Kidney glomerular epithelial cell (primary cell): Measurements from ENCODE around the gene LMBR1.
A peak's percentile ranks its signal among the peaks of the same experiment; 100 is the strongest.
"Not testable (repeated sequence)": the region's sequence is repeated elsewhere in the genome, so short reads cannot be mapped to it uniquely, and the experiment has no call there.

Experiments
- DNase-seq: peaks from one replicate; lab custom pipeline; 2025; lab: John Stamatoyannopoulos, UW

The LMBR1 gene

DNA sequence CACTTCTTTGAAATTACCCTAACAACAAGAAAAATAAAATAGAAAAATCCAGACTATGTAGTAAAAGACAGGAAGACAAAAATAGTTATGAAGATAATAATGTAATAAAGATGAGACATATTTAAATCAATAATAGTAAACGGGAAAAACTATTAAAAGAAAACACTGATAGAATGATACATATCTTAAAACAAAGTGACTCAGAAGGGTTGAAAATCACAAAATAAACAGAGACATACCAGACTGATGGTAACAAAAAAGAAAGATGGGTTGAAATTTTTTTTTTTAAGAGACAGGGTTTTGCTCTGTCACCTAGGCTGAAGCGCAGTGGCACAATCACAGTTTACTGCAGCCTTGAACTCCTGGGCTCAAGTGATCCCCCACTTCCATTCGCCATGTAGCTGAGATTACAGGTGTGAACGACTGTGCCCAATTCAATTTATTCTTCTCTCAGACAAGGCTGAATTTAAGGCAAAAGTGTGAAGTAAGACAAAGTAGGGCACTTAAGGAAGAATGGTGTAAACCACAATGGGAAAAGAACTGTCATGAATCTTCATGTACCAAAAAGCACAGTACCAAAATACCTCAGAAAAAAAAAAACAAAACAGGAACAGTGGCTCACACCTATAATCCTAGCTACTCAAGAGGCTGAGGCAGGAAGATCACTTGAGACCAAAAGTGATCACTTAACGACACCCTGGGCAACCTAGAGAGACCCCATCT lies 47.4 kb downstream of the LMBR1 start:
- DNase-seq: no peak

DNA sequence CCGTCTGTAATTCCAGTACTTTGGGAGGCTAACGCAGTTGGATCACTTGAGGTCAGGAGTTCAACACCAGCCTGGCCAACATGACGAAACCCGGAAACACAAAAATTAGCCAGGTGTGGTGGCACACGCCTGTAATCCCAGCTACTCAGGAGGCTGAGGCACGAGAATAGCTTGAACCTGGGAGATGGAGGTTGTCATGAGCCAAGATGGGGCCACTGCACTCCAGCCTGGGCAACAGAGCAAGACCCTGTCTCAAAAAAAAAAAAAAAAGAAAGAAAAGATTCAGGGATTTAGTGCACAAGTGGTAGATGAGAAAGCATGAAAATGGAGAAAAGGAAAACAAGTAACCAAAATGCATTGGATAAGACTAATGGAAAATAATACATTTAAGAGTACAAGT lies 49.4 kb downstream of the LMBR1 start:
- DNase-seq: not testable (repeated sequence)

DNA sequence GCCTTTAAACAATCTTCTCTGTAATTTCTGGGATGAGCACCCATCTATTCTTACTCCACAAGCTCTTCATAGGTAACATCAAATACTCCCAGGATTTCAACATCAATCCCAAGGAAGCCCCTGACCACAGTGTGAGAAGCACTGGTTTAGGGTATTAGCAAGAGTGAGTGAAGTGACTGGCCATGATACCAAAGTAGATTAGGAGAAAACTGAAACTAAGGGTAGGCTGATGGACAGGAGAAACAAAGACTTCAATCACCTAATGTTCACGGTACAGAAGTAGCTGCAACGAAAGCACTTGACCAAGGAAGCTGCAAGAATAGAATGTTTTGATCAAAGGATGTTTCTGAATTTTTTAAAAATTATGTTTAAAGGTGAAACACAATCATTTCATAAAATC lies 49.8 kb downstream of the LMBR1 start:
- no peak for DNase-seq

DNA sequence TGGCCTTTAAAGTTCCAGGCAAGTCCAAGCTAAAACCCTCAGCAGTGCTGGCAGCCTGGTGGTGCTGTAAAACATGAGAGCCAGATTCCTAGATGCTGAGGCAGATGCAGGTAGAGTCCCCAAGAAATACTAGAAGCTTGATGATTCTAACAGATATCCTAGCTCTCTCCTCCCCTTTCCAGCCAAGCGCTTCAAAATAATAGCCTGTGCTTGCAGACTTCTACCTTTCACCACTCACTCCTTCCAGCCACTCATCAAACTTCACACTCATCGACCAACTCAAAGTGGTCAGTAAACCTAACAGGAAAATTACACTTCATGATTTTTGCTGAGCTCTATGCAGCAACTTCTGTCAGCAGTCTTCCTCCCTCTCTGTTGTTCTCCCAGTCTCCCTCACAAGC lies 50.2 kb downstream of the LMBR1 start:
- DNase-seq: peak; percentile 23

DNA sequence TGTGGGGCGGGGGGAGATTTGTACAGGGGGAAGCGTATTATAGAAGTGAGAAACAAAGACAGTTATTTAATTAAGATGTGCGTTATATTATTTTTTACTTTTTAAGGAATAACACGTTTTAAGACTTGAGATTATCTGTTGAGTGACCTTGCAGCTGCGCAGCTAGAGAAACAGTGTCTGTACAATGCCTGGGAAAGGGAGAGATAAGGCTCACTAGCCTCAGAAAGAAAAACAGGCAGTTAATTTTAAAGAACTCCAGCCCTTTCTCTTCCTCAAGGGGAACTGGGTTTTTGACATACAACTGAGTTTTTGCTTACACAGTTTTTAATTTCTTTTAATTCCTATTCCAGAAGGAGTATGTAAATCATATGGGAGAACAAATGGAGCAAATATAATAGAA lies 50.7 kb downstream of the LMBR1 start:
- DNase-seq: no peak

DNA sequence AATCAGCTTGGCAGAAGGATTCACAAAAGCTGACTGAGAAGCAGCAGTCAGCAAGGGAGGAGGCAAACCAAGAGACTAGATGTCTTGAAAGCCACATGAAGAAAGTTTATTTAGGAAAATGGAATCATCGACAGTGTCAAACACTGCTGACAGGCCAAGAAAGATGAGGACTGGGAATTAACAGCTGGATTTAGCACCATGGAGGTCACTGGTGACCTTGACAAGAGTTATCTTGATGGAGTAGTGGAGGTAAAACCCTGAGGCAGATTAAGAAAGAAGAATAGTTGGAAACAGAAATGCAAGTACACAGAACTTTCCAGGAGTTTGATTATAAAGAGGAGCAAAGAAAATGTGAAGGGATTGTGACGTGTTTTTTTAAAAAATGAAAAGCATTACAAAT lies 51.5 kb downstream of the LMBR1 start:
- DNase-seq: no peak

DNA sequence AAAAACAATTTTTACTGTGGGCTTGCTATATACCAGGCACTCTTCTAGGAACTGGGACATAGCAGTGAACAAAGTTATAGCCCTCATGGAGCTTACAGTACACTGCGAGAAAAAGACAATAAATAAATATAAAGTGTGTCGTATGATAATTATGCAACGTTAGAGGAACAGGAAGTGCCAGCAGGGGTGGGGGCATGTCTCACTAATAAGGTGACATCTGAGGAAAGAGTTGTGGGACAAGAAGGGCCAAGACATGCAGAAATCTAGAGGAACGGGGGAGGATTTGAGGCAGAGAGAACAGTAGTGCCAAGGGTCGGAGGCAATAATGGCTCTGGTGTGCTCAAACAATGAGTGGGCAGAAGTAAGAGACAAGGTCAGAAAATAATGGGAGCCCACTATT lies 52.8 kb downstream of the LMBR1 start:
- no peak for DNase-seq

DNA sequence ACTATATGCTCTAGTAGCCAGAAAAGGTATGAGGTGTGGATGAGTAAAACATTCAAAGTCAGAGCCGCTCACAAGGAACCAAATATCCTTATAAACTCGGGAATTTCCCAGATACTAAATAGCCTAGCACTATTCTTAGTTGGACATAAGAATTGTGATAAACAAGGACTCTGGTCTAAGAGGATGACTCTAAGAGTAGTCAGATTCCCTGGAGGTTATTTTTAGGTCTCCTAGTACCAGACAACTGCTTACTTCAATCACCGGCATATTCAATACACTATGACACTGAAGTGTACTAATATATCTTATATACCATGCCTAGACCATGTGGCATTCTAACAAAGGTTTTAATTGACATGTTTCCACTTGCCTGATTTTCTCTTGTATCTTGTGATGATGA lies 56.5 kb downstream of the LMBR1 start:
- no peak for DNase-seq

DNA sequence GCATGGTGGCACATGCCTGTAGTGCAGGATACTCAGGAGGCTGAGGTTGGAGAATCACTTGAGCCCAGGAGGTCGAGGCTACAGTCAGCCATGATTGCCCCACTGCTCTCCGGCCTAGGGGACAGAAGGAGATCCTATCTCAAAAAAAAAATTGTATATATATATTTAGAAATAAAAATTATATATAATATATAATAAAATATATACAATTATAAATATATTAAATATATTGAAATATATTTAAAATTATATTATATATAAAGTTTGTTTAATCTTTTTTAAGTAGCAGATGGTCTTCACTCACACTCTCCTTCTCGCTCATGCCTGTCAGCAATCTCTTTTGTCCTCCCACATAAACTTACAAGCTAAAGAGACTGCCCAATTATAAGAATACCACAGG lies 58.5 kb downstream of the LMBR1 start:
- no peak for DNase-seq

DNA sequence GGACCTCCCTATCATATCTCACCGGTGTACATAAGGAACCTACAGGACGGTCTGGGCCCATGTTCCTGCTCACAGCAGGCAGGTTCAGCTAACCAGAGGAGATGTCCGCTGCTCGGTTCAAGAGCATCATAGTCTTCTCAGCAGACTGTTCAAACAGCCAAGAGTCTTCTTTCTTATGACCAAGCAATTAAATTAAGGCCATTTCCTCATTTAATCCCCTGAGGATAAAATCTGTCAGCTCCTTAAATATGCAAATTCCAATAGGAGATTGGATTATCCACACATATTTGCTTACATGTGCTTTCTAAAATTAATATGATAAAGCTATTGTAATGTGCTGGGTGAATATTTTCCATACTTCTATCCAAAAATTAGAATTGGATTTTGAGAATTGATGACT lies 59.7 kb downstream of the LMBR1 start:
- DNase-seq: no peak

DNA sequence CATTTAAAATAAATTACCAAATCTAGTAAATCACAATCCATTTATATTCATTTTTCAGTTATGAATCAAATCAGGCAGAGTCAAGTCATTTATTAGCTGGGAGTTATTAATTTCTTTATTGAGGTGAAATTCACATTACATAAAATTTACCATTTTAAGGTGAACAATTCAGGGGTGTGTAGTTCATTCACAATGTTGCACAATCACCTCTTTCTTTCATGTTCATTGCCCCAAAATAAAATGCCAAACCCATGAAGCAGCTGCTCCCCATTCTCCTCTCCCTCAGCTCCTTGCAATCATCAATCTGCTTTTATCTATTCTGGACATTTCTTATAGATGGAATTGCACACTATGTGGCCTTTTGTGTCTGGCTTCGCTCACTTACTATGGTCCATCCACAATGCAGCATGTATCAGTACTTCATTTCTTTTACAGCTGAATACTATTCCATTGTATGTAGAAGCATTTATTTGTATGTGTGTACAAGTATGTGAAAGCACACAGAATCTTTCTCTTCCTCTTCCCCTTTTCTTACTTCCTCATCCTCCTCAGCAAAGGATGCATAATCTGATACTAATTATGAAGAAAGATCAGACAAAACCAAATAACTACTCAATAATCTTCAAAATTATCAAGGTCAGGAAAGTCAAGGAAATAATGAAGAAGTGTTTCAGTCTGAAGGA lies 60.6 kb downstream of the LMBR1 start:
- DNase-seq: no peak

DNA sequence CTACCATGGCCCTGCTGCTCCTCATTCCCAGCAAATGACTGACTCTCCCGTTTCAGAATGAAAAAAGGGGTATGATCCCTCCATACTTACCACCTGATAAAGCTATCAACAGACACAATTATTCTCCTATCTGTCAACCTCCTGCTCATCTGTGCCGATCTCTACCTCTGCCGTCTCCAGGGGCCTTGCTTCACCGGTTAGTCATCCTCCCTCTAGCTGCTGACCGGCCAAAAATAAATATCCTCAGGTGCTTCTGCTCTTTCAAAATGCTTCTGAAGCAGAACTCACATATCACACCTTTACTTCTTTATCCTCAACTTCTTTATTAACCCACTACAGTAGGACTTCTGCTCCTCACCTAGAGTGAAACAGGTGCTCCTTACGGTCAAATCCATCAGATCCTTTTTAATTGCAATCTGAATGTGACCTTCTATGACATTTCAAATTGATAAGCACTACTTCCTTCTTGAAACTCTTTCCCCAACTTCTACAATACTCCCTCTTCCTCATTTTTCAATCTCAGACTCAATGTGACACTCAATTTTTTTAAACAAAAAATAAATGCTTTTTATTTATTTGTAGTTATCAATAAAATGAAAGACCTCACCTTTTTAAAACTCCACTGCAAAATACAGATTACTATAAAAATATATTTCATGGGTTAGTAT lies 63.2 kb downstream of the LMBR1 start:
- no peak for DNase-seq

DNA sequence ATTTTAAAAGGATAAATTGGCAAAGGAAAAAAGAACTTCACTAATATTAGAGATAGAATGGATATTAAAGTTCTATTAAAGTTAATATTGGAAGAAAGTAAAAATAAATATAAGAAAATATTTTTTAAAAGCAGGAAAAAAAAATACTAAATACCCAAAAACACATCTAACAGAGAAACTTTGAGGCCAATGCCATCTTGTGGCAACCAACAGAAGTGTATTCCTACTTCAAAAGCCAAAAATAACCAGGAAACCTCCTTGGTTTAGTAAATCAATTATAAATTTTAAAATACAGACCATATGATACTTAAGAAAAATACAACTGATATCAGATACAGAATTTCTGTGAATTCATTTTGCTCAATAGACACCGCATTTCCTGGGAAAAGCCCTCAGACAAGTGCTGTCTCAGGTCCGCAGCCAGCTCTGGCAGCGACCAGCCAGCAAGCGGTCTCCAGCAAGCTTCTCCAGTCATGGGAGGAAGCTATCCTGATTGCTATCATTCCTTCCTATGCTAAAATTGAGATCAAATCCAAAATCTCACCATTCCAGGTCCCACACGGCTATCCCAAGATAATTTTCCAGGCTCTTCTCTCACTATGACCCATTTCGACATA lies 65.3 kb downstream of the LMBR1 start:
- DNase-seq: no peak

DNA sequence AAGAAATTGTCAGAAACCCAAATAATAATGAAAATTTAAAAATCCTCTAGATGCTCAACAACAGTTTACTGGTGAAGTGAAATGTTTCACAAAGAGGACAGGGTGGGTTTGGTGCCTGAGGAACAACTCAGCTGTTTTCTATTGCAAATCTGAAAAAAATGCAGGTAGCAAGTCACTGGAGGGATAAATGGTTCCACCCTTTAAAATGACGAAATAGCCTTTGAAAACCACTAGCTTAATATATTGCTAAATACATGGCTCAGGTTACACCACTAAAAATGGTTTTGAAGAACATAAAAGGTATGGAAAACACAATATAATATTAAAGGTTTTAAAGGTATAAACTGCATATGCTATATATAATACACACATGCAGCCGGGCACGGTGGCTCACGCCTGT lies 69.5 kb downstream of the LMBR1 start:
- DNase-seq: no peak

DNA sequence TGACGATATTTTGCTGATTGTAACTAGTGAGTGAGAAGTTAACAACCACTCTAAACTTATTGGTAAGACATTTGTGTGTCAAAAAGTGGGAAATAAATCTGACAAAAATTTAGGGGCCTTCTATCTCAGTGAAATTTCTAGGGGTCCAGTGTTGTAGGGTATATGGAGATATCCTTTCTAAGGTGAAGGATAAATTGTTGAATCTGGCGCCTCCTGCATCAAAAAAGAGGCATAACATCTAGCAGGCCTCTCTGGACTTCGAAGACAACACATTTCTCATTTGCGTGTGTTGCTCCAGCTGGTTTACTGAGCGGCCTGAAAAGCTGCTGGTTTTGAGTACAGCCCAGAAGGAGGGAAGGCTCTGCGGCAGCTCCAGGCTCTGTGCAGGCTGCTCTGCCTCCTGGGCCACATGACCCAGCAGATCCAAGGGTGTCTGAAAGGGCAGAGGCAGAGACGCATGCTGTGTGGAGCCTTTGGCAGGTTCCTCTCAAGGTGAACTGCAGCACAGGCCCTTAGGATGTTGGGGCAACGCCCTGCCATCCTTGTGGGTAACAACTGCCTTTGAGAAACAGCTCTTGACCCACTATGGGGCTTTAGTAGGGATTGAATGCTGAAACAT lies 72.4 kb downstream of the LMBR1 start:
- no peak for DNase-seq

DNA sequence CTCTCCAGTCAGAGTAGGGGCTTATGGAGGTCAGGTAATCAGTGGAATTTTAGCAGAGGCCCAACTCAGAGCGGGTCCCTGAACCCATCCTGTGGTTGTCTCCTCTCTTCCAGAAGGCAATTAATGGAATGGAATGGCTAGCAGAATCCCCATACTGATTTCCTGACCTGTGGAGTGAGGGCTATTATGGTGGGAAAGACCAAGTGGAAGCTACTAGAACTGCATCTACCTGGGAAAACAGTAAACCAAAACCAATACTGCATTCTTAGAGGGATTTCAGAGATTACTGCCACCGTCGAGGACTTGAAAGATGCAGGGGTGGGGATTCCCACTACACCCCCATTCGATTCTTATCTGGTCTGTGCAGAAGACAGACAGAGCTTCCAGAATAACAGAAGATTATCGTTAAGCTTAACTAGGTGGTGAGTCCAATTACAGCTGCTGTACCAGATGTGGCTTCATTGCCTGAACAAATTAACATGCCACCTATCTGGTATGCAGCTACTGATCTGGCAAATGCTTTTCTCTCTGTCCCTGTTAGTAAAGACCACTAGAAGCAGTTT lies 73.2 kb downstream of the LMBR1 start:
- no peak for DNase-seq

DNA sequence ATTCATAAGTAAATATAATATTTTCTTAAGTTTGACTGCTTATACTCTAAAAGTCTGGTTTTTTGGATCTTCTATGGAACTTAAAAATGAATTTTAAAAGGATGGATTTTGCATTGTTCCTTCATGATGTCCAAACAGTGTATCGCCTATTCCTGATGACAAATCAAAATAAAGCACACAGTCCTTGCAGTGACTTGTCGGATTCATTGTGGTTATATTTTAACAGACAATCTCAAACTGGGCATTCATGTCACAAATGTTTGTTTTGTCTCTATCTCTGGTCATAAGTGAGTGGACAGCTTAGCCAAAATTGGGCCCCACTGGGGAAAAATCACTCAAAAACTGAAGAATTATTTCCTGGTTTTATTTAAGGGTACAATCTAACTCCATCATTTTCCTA lies 74.8 kb downstream of the LMBR1 start:
- no peak for DNase-seq

DNA sequence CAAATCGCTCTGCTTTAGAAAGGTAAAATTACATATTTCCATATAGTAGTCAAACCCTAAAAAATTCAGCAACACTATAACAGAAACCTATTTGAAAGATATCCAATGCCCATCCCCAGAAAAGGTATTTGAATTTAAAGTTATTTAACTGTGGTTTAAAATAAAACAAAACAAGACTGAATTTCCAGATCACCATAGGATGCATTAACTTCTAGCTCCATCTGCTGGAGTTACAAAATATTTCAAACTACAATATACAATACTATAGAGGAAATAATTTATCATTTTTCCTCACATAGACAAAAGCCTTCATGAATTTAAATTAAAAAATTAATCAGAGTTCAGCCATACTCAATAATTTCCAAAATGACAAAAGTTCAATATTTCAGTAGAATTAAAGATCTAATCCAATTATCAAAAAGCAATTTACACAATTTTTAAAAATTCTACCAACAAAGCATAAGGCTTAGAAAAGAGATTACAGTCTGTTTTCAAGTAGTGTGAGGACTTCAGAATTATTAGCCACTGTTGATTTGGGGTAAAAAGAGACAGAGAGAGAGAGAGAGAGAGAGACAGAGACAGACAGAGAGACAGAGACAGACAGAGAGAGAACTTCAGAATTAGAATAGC lies 75.9 kb downstream of the LMBR1 start:
- DNase-seq: peak; percentile 13

DNA sequence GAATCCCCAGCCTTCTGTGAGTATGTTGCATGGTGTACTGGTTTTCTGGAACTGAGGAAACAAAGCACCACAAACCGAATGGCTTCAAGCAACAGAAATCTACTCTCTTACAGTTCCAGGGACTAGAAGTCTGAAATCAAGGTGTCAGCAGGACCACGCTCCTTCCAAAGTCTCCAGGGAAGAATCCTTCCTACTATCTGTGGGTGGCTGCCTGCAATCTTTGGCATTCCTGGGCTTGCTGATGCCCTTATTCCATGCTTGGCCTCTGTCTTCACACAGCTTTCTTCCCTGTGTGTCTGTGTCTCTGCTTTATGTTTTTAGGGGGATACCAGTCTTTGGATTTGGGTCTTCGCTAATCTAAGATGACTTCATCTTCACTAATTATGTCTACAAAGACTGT lies 81.3 kb downstream of the LMBR1 start:
- no peak for DNase-seq

DNA sequence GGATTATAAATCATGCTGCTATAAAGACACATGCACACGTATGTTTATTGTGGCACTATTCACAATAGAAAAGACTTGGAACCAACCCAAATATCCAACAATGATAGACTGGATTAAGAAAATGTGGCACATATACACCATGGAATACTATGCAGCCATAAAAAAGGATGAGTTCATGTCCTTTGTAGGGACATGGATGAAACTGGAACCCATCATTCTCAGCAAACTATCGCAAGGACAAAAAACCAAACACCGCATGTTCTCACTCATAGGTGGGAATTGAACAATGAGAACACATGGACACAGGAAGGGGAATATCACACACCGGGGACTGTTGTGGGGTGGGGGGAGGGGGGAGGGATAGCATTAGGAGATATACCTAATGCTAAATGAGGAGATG lies 89.3 kb downstream of the LMBR1 start:
- DNase-seq: not testable (repeated sequence)

DNA sequence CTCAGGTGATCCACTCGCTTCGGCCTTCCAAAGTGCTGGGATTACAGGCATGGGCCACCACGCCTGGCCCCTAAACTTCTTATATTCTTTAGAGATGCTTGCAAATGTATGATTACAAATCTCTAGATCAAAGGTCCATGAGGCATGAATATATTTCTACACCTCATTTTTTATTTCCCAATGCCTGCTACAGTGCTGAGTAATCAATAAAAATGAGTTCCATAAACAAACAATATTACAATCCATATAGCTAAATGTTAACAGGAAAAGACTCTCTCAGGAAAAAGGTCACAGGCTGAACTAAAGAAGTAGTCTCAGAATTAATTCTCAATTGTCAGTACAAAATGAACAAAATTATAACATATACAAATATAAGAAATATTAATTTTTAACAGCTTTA lies 90.8 kb downstream of the LMBR1 start:
- no peak for DNase-seq

DNA sequence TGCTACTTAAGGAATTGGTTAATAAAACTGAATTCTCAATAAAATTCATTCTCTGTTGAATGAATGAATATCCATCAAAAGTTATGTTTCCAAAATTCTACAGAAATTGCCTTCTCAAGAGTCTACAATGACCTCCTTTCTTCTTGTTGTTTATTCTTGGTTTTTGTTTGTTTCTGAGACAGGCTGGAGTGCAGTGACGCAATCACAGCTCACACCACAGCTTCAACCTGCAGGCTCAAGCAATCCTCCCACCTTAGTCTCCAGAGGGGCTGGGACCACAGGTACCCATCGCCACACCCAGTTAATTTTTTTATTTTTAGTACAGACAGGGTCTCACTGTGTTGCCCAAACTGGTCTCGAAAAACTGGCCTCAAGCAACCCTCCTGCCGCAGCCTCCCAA lies 97.6 kb downstream of the LMBR1 start:
- DNase-seq: no peak
